Endothelial cell of umbilical vein (primary cell): Measurements from ENCODE around the gene MAPK8IP3. TPM values are rescaled to one million over a fixed set of nuclear protein-coding genes. Genes with fewer than 3 reads are reported as not detected.

Experiments used
- BruUV-seq: library from RNA; stranded (reverse); fragments of 400-500 nt; replicated peaks from 2 replicates; lab custom pipeline; 2021; lab: Mats Ljungman, UMichigan
- CTCF ChIA-PET: fragments of 300-600, 350-600 bp; sonication (Branson Sonifier 250); formaldehyde crosslinking; loops from one replicate; lab custom pipeline; 2021; ENCODE audit warnings: antibody characterized with exemption, inconsistent platforms; lab: Charles Lee
- POLR2A ChIA-PET: fragments of 300-600, 350-600 bp; sonication (Branson Sonifier 250); formaldehyde crosslinking; loops from one replicate; lab custom pipeline; 2021; ENCODE audit warnings: antibody characterized with exemption, inconsistent platforms; lab: Charles Lee
- DNase-seq: peaks from one replicate; pipeline ENCODE4 v3.0.0-alpha.2; 2011; ENCODE audit warnings: low read depth, low spot score
- FAIRE-seq: peaks from 2 replicates; lab custom pipeline; 2011; peaks lifted over from hg19 to GRCh38; lab: Jason Lieb, UNC
- H2AFZ ChIP-seq: 2 replicates; pipeline ENCODE4 v1.6.0; 2012; ENCODE audit warnings: low read depth, low read length, control low read depth, inconsistent platforms
- H3K27ac ChIP-seq: 2 replicates; pipeline ENCODE4 v1.5.1; 2011; ENCODE audit warnings: low read depth, mild to moderate bottlenecking, control low read depth, low read length, moderate library complexity; ENCODE audit not compliant: insufficient read depth
- H3K27me3 ChIP-seq, 2 experiments: 2 replicates each; pipeline versions ENCODE4 v1.6.0 to v1.6.1; 2011; ENCODE audit warnings: low read length in 2 of 2, mixed read lengths in 1 of 2; ENCODE audit not compliant: control insufficient read depth in 2 of 2, insufficient read depth in 2 of 2
- H3K36me3 ChIP-seq, 2 experiments: 2 replicates in 1 of 2; 3 replicates in 1 of 2; pipeline ENCODE4 v1.5.1; 2011; ENCODE audit warnings: low read length in 2 of 2, mild to moderate bottlenecking in 1 of 2, moderate library complexity in 1 of 2; ENCODE audit not compliant: control insufficient read depth in 2 of 2, insufficient read depth in 2 of 2; ENCODE audit errors: extremely low read depth in 1 of 2
- H3K4me1 ChIP-seq: 3 replicates; pipeline ENCODE4 v1.5.1; 2011; ENCODE audit warnings: mild to moderate bottlenecking, low read length; ENCODE audit not compliant: control insufficient read depth, insufficient read depth; ENCODE audit errors: extremely low read depth
- H3K4me2 ChIP-seq: 2 replicates; pipeline ENCODE4 v1.6.1; 2011; ENCODE audit warnings: low read length, control low read depth, mixed read lengths; ENCODE audit not compliant: insufficient read depth
- H3K4me3 ChIP-seq, 3 experiments: fragments of 200-600 bp in 1 of 3; sonication (generic), shearing (Covaris generic) in 1 of 3; replicated peaks in 1 of 3; 2 replicates each; pipeline ENCODE4 v1.5.1; 2011 to 2016; ENCODE audit warnings: control low read depth in 3 of 3, low read length in 3 of 3, mild to moderate bottlenecking in 2 of 3, inconsistent platforms in 1 of 3, low read depth in 1 of 3, moderate library complexity in 1 of 3; ENCODE audit not compliant: insufficient read depth in 1 of 3
- H3K79me2 ChIP-seq: 2 replicates; pipeline ENCODE4 v1.6.0; 2012; ENCODE audit warnings: low read length, inconsistent platforms; ENCODE audit not compliant: control insufficient read depth, insufficient read depth
- H3K9ac ChIP-seq: replicated peaks from 2 replicates; pipeline ENCODE3; 2011; ENCODE audit warnings: low read length, control low read depth; ENCODE audit not compliant: insufficient read depth; ENCODE audit errors: extremely low read depth
- H3K9me1 ChIP-seq: replicated peaks from 3 replicates; pipeline ENCODE4 v1.6.0; 2011; ENCODE audit warnings: mild to moderate bottlenecking, low read length; ENCODE audit not compliant: control insufficient read depth, insufficient read depth; ENCODE audit errors: extremely low read depth
- H3K9me3 ChIP-seq: replicated peaks from 2 replicates; pipeline ENCODE4 v1.5.1; 2012; ENCODE audit warnings: low read length, inconsistent platforms; ENCODE audit not compliant: control insufficient read depth, insufficient read depth
- H4K20me1 ChIP-seq: replicated peaks from 2 replicates; pipeline ENCODE3; 2011; ENCODE audit warnings: mild to moderate bottlenecking, low read length; ENCODE audit not compliant: control insufficient read depth, insufficient read depth; ENCODE audit errors: extremely low read depth
- CTCF ChIP-seq, 2 donors: IDR thresholded peaks; 1 replicate in 1 of 2; 2 replicates in 1 of 2; pipeline ENCODE4 v1.5.1; 2011; ENCODE audit warnings: low read length in 2 of 2, mild to moderate bottlenecking in 2 of 2, moderate library complexity in 2 of 2, control low read depth in 1 of 2, inconsistent platforms in 1 of 2, low read depth in 1 of 2; ENCODE audit not compliant: insufficient read depth in 1 of 2; ENCODE audit errors: extremely low read depth in 1 of 2
- EZH2 ChIP-seq: IDR thresholded peaks from 2 replicates; pipeline ENCODE4 v1.6.1; 2012; ENCODE audit warnings: borderline replicate concordance, low read depth, mild to moderate bottlenecking, moderate library complexity, low read length, inconsistent platforms; ENCODE audit not compliant: severe bottlenecking
- FOS ChIP-seq: IDR thresholded peaks from 2 replicates; pipeline ENCODE4 v1.6.1; 2011; ENCODE audit warnings: mild to moderate bottlenecking, low read length, moderate library complexity, borderline replicate concordance; ENCODE audit not compliant: insufficient read depth
- GATA2 ChIP-seq: IDR thresholded peaks from 2 replicates; pipeline ENCODE4 v1.7.0; 2011; ENCODE audit warnings: low read depth, mild to moderate bottlenecking, moderate library complexity, mixed read lengths, low read length; ENCODE audit not compliant: insufficient read length, insufficient read depth
- JUN ChIP-seq: IDR thresholded peaks from 2 replicates; pipeline ENCODE4 v1.6.1; 2011; ENCODE audit warnings: borderline replicate concordance, low read depth; ENCODE audit not compliant: insufficient read length, insufficient read depth
- MAX ChIP-seq: IDR thresholded peaks from 2 replicates; pipeline ENCODE4 v1.6.1; 2011; ENCODE audit not compliant: insufficient read depth, insufficient read length
- MYC ChIP-seq: IDR thresholded peaks from one replicate; pipeline ENCODE4 v1.6.1; 2011; ENCODE audit warnings: mild to moderate bottlenecking, low read depth, low read length
- POLR2A ChIP-seq: IDR thresholded peaks from 2 replicates; pipeline ENCODE4 v1.6.1; 2012; ENCODE audit warnings: low read depth, mild to moderate bottlenecking, control low read depth, low read length
- POLR2AphosphoS5 ChIP-seq: IDR thresholded peaks from 2 replicates; pipeline ENCODE4 v1.6.1; 2012; ENCODE audit warnings: low read depth, mild to moderate bottlenecking, control low read depth, low read length, moderate library complexity; ENCODE audit not compliant: insufficient read depth
- dilution Hi-C: fragments of 300-500 bp; cut with MboI; formaldehyde crosslinking; loops from one replicate; pipeline ENCODE4 v1.15.0; 2019; ENCODE audit warnings: low sequenced_read_pairs; ENCODE audit not compliant: extremely low pct_ligation_motif_present
- intact Hi-C: fragments of 100-400 bp; cut with micrococcal nuclease; formaldehyde crosslinking; loops from one replicate; pipeline ENCODE4 v1.10.0; 2022
- polyA plus RNA-seq, 4 experiments: library from polyadenylated mRNA; depleted of rRNA in 3 of 4; stranded (reverse) in 3 of 4; unstranded in 1 of 4; fragments of >200 nt; gene quantifications; 2 replicates each; pipeline versions ENCODE4 v1.2.1 to v1.2.3, GENCODE V29; 2011 to 2012; ENCODE audit warnings: missing spikeins in 1 of 4
- total RNA-seq: library from RNA; stranded (reverse); gene quantifications from 2 replicates; pipeline ENCODE4 v1.2.3, GENCODE V29; 2021

MAPK8IP3 gene
- total and polyA plus RNA-seq, 2 donors (not counting 3 experiments of a cell fraction or from before 2014, with no cell fraction given) = 40.7 to 92.2 TPM

GRCh38 chr16:1762196-1762878 lies 56.3 kb downstream of the MAPK8IP3 start:
- Histone ChIP-seq H4K20me1 (no peaks in the 10 kb centered on the region), H3K9ac (no peak overlapping the region), H2AFZ (no peak overlapping the region), H3K9me3 (no peaks in the 10 kb centered on the region), H3K79me2 (no peaks in the 10 kb centered on the region), H3K27ac (no peak overlapping the region), H3K36me3 (peaks cover 5 to 54% of the 10 kb centered on the region in 2 experiments), H3K9me1 (no peaks in the 10 kb centered on the region), H3K4me3 (no peak overlapping the region), H3K27me3 (no peaks in the 10 kb centered on the region), H3K4me2 (no peak overlapping the region), H3K4me1 (no peaks in the 10 kb centered on the region)
- DNase-seq (no peak), FAIRE-seq (no peak)
- dilution Hi-C loops (no loop called here), intact Hi-C loops (no loop called here)
- no peak for TF ChIP-seq POLR2AphosphoS5
- no peak for TF ChIP-seq MYC
- TF ChIP-seq MAX = no peak
- TF ChIP-seq JUN = no peak
- no peak for TF ChIP-seq CTCF (IDR thresholded peaks at IDR 0.05; ENCODE audit: extremely low read depth in 1 of 2, insufficient read depth in 1 of 2, low read depth in 1 of 2, low read length in 2 of 2)
- no peak for TF ChIP-seq EZH2
- TF ChIP-seq POLR2A = no peak
- no peak for TF ChIP-seq GATA2
- no peak for TF ChIP-seq FOS
- ChIA-PET CTCF (interaction anchor here (0.9 kb wide), 1 partner anchor 59 kb away, joined by 3 read pairs; no protein-coding TSS in a partner anchor), POLR2A (no interaction called here)
- no TSS peak for BruUV-seq
